ENCODE measurements around the gene MCOLN1.
A peak's percentile ranks its signal among the peaks of the same experiment; 100 is the strongest.

The MCOLN1 gene

DNA sequence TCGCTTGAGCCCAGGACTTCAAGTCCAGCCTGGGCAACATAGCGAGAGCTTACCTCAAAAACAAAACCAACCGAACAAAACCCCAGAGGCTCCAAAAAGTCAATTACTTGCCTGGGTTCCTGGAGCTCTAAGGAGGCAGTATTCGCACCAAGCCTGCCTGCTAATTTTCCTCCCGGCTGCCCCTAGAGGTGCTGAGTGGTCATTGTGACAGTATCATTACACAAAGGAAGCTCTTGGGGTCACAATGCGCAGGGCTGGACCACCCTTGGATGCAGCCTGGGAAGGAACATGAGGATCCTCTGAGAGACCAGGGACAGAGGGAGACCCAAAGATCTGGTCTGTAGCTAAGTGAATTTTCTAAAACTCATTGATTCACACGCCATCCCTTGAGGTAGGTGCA, 25.1 kb upstream of the MCOLN1 start:
- no peak for TF ChIP-seq SPI1 (IDR thresholded peaks at IDR 0.05; ENCODE audit: low read depth, low read length)
- TF ChIP-seq PAX5 (IDR thresholded peaks at IDR 0.05; ENCODE audit: insufficient read depth, low read length, severe bottlenecking), result no peak
- no peak for TF ChIP-seq TAF1 (IDR thresholded peaks at IDR 0.05; ENCODE audit: low read depth, low read length)
- TF ChIP-seq POU2F2 (IDR thresholded peaks at IDR 0.05; ENCODE audit: low read depth, low read length), result no peak
- TF ChIP-seq POLR2AphosphoS5 (IDR thresholded peaks at IDR 0.05; ENCODE audit: low read depth, low read length), result no peak
- no peak for TF ChIP-seq POLR2A (IDR thresholded peaks at IDR 0.05; ENCODE audit: low read depth, low read length)
- DNase-seq (ENCODE audit: insufficient read length, low spot score), result no peak
- FAIRE-seq, result no peak

DNA sequence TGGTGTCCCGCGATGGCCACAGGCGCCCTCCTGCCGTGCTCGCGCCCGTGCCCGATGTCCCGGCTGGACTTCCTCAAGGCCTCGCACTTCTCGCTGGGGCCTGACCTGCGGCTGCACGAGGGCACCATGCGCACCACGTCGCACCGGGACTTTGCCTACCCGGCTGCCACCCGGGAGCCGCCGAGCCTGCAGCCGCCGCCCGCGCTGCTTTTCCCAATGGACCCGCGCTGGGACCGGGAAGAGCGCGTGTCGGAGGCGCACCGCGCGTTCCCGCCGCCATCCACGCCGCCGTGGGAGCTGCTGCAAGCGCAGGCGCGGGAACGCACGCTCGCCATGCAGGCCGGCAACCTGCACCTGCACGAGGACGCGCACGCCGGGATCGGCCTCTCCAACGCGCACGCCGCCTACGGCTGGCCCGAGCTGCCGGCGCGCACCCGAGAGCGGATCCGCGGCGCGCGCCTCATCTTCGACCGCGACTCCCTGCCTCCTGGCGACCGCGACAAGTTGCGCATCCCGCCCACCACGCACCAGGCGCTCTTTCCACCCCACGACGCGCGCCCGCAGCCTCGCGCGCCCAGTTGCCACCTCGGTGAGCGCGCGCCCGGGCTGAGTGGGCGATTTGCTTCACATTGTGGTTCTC, 21.5 kb upstream of the MCOLN1 start:
- no peak for TF ChIP-seq PAX5 (IDR thresholded peaks at IDR 0.05; ENCODE audit: insufficient read depth, low read length, severe bottlenecking)
- no peak for TF ChIP-seq POLR2AphosphoS5 (IDR thresholded peaks at IDR 0.05; ENCODE audit: low read depth, low read length)
- TF ChIP-seq SPI1 (IDR thresholded peaks at IDR 0.05; ENCODE audit: low read depth, low read length), result no peak
- no peak for TF ChIP-seq TAF1 (IDR thresholded peaks at IDR 0.05; ENCODE audit: low read depth, low read length)
- TF ChIP-seq POU2F2 (IDR thresholded peaks at IDR 0.05; ENCODE audit: low read depth, low read length), result no peak
- TF ChIP-seq POLR2A (IDR thresholded peaks at IDR 0.05; ENCODE audit: low read depth, low read length), result no peak
- DNase-seq (ENCODE audit: insufficient read length, low spot score), result peak; percentile 68
- peak; percentile 89 for FAIRE-seq

- no peak for TF ChIP-seq POU2F2 (IDR thresholded peaks at IDR 0.05; ENCODE audit: low read depth, low read length)
- TF ChIP-seq TAF1 (IDR thresholded peaks at IDR 0.05; ENCODE audit: low read depth, low read length), result no peak
- no peak for TF ChIP-seq SPI1 (IDR thresholded peaks at IDR 0.05; ENCODE audit: low read depth, low read length)
- no peak for TF ChIP-seq POLR2A (IDR thresholded peaks at IDR 0.05; ENCODE audit: low read depth, low read length)
- TF ChIP-seq PAX5 (IDR thresholded peaks at IDR 0.05; ENCODE audit: insufficient read depth, low read length, severe bottlenecking), result no peak
- TF ChIP-seq POLR2AphosphoS5 (IDR thresholded peaks at IDR 0.05; ENCODE audit: low read depth, low read length), result no peak
- FAIRE-seq (no peak), DNase-seq (ENCODE audit: insufficient read length, low spot score) (no peak)
Observed at GRCh38 chr19:7502552-7502951, 19.9 kb upstream of the MCOLN1 start.

DNA sequence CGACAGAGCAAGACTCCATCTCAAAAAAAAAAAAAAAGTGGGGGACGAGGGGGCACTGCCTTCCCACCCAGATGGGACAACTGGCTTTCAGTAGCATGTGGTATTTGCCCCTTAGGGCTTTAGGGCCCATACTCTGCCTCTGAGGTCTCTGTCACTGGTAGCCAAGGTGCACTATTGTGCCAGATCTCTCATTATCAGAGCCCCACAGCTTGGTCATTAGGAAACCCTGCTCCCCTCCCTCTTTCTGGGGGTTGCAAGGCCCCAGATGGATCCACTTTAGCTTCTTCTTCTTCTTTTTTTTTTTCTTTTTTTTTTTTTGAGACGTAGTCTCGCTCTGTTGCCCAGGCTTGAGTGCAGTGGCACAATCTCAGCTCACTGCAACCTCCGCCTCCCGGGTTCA, 17.7 kb upstream of the MCOLN1 start:
- no peak for TF ChIP-seq SPI1 (IDR thresholded peaks at IDR 0.05; ENCODE audit: low read depth, low read length)
- no peak for TF ChIP-seq PAX5 (IDR thresholded peaks at IDR 0.05; ENCODE audit: insufficient read depth, low read length, severe bottlenecking)
- TF ChIP-seq POLR2A (IDR thresholded peaks at IDR 0.05; ENCODE audit: low read depth, low read length), result no peak
- no peak for TF ChIP-seq POLR2AphosphoS5 (IDR thresholded peaks at IDR 0.05; ENCODE audit: low read depth, low read length)
- TF ChIP-seq POU2F2 (IDR thresholded peaks at IDR 0.05; ENCODE audit: low read depth, low read length), result no peak
- TF ChIP-seq TAF1 (IDR thresholded peaks at IDR 0.05; ENCODE audit: low read depth, low read length), result no peak
- DNase-seq (ENCODE audit: insufficient read length, low spot score) (no peak), FAIRE-seq (no peak)

DNA sequence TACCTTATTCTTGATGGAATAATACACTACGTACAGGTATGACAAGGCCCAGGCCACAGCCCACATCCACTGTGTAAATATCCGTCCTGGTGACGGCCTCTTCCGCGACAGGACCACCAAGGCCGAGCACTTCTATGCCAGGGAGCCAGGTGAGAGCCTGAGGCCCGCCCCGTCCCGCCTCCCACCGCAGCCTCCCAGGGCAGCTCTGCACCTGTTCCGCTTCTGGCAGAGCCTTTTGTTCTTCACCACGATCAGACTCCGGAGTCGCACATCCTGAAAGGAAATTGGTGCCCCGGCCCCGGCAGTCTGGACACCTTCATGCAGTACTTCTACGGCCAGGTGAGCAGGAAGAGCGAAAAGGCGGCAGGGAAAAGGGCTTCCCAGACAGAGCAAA, 17.1 kb upstream of the MCOLN1 start:
- DNase-seq (ENCODE audit: insufficient read length, low spot score) (no peak), FAIRE-seq (no peak)
- TF ChIP-seq POU2F2 (IDR thresholded peaks at IDR 0.05; ENCODE audit: low read depth, low read length), result no peak
- no peak for TF ChIP-seq POLR2AphosphoS5 (IDR thresholded peaks at IDR 0.05; ENCODE audit: low read depth, low read length)
- no peak for TF ChIP-seq TAF1 (IDR thresholded peaks at IDR 0.05; ENCODE audit: low read depth, low read length)

DNA sequence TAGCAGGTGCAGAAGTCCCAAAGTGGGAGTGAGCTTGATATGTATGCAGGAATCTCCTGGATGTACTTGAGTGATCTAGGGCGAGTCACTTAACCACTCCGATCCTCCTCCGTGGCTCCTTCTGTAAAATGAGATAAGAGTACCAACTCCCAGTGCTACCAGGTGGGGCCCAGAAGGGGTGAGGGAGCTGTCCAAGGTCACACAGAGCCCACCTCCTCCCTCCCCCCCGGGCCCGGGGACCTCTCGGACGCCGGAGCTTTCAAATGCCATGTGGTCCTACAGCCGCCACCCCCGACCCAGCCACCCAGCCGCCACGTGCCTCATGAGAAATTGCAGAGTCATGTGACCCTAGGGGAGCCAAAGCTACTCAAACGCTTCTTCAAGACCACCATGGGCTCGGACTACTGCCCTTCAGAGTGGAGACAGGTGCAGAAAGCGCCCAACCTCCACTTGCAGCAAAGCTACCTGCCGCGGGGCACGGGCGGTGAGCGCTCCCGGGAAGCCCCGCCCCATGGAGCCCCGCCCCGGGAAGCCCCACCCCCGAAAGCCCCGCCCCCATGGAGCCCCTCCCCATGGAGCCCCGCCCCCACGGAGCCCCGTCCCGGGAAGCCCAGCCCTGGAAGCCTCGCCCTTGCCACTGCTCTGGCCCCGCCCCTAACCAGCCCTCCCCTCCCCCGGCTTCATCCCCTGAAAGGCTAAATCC, 16.6 kb upstream of the MCOLN1 start:
- DNase-seq (ENCODE audit: insufficient read length, low spot score), result peak; percentile 52

DNA sequence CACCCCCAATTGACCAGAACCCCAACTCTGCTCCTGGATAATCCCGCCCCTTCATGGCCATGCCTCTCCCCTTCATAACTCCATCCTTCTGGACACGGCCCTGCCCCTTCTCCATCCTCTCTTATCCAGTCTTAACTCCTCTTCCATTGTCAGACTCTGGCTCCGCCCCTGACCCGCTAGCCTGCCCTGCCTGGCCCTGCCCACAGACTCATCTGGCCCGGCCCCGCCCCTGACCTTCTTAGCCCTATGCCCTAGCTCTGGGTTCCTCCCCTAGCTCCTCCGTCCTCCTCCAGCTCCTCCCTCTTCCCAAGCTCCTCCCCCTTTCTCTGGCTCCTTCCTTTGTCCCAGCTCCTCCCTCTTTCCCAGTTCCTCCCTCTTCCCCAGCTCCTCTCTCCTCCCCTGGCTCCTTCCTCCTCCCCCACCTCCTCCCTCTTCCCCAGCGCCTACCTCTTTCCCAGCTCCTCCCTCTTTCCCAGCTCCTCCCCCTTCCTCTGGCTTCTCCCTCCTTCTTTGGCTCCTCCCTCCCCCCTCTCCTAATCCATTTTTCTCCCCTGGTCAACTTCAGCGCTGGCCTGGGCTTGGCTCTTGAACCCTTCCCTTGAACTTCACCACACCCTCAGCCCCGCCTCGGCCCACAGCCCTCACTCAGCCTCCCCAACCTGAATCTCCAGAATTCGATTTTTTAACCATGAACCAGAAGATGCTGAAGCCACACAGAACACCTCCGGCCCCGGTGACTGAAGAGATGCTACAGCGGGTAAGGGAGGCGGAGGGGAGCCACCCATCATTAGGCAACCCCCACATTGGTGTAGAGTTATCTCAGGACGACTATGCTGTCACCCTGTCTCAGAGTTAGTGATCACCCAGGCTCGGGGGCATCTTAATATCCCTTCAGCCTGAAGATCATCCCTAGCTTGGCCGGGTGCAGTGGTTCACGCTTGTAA, 15.8 kb upstream of the MCOLN1 start:
- TF ChIP-seq POLR2A (IDR thresholded peaks at IDR 0.05; ENCODE audit: low read depth, low read length) (no peak), PAX5 (IDR thresholded peaks at IDR 0.05; ENCODE audit: insufficient read depth, low read length, severe bottlenecking) (no peak), POLR2AphosphoS5 (IDR thresholded peaks at IDR 0.05; ENCODE audit: low read depth, low read length) (no peak), TAF1 (IDR thresholded peaks at IDR 0.05; ENCODE audit: low read depth, low read length) (no peak), SPI1 (IDR thresholded peaks at IDR 0.05; ENCODE audit: low read depth, low read length) (no peak), POU2F2 (IDR thresholded peaks at IDR 0.05; ENCODE audit: low read depth, low read length) (no peak)
- DNase-seq (ENCODE audit: insufficient read length, low spot score) (no peak), FAIRE-seq (no peak)

More for the DNA sequence above, 16.6 kb upstream of the MCOLN1 start:
- FAIRE-seq, result no peak
- TF ChIP-seq TAF1 (IDR thresholded peaks at IDR 0.05; ENCODE audit: low read depth, low read length) (no peak), POLR2A (IDR thresholded peaks at IDR 0.05; ENCODE audit: low read depth, low read length) (no peak), POU2F2 (IDR thresholded peaks at IDR 0.05; ENCODE audit: low read depth, low read length) (no peak), POLR2AphosphoS5 (IDR thresholded peaks at IDR 0.05; ENCODE audit: low read depth, low read length) (no peak), SPI1 (IDR thresholded peaks at IDR 0.05; ENCODE audit: low read depth, low read length) (no peak), PAX5 (IDR thresholded peaks at IDR 0.05; ENCODE audit: insufficient read depth, low read length, severe bottlenecking) (no peak)

GRCh38 chr19:7507884-7508283, 14.5 kb upstream of the MCOLN1 start:
- TF ChIP-seq TAF1 (IDR thresholded peaks at IDR 0.05; ENCODE audit: low read depth, low read length) (no peak), POLR2A (IDR thresholded peaks at IDR 0.05; ENCODE audit: low read depth, low read length) (no peak), PAX5 (IDR thresholded peaks at IDR 0.05; ENCODE audit: insufficient read depth, low read length, severe bottlenecking) (no peak), POLR2AphosphoS5 (IDR thresholded peaks at IDR 0.05; ENCODE audit: low read depth, low read length) (no peak), SPI1 (IDR thresholded peaks at IDR 0.05; ENCODE audit: low read depth, low read length) (no peak), POU2F2 (IDR thresholded peaks at IDR 0.05; ENCODE audit: low read depth, low read length) (no peak)
- FAIRE-seq (no peak), DNase-seq (ENCODE audit: insufficient read length, low spot score) (no peak)

- FAIRE-seq (no peak), DNase-seq (ENCODE audit: insufficient read length, low spot score) (no peak)
- TF ChIP-seq PAX5 (IDR thresholded peaks at IDR 0.05; ENCODE audit: insufficient read depth, low read length, severe bottlenecking), result no peak
Observed at GRCh38 chr19:7509625-7510024, 12.8 kb upstream of the MCOLN1 start.
